Mucosa of stomach (tissue), 1 donor: ENCODE measurements around the gene IRF1.
"Not testable (repeated sequence)": the region's sequence is repeated elsewhere in the genome, so short reads cannot be mapped to it uniquely, and the experiment has no call there.

Experiments
- H3K27me3 ChIP-seq: one replicate; pipeline ENCODE4 v1.7.0; 2013; ENCODE audit warnings: mild to moderate bottlenecking, low read length; ENCODE audit not compliant: control insufficient read depth, insufficient read depth
- H3K36me3 ChIP-seq: one replicate; pipeline ENCODE4 v1.7.0; 2013; ENCODE audit warnings: low read length; ENCODE audit not compliant: control insufficient read depth, insufficient read depth
- H3K4me1 ChIP-seq: one replicate; pipeline ENCODE4 v1.7.0; 2013; ENCODE audit warnings: mild to moderate bottlenecking, low read length; ENCODE audit not compliant: control insufficient read depth, insufficient read depth
- H3K4me3 ChIP-seq: one replicate; pipeline ENCODE4 v1.7.0; 2013; ENCODE audit warnings: low read length
- H3K9ac ChIP-seq: one replicate; pipeline ENCODE4 v1.7.0; 2013; ENCODE audit warnings: mild to moderate bottlenecking, low read length, moderate library complexity
- H3K9me3 ChIP-seq: one replicate; pipeline ENCODE4 v1.7.0; 2013; ENCODE audit warnings: mild to moderate bottlenecking, low read length, moderate library complexity; ENCODE audit not compliant: control insufficient read depth
- donor health status: Pancreatic carcinoma.

The IRF1 gene

DNA sequence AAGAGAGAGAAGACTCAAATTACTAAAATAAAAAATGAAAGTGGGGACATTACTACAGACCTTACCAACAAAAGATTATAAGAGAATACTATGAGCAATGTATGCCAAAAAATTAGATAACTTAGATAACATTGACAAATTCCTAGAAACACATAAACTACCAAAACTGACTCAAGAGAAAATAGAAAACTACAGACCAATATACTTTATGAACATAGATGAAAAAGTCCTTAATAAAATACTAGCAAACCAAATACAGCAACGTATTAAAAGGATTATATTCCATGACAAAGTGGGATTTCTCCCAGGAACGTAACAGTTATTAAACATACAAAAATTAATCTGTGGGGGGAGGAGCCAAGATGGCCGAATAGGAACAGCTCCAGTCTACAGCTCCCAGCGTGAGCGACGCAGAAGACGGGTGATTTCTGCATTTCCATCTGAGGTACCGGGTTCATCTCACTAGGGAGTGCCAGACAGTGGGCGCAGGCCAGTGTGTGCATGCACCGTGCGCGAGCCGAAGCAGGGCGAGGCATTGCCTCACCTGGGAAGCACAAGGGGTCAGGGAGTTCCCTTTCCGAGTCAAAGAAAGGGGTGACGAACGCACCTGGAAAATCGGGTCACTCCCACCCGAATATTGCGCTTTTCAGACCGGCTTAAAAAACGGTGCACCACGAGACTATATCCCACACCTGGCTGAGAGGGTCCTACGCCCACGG lies 23.2 kb upstream of the IRF1 start:
- not testable (repeated sequence) for H3K4me3 ChIP-seq, H3K4me1 ChIP-seq

DNA sequence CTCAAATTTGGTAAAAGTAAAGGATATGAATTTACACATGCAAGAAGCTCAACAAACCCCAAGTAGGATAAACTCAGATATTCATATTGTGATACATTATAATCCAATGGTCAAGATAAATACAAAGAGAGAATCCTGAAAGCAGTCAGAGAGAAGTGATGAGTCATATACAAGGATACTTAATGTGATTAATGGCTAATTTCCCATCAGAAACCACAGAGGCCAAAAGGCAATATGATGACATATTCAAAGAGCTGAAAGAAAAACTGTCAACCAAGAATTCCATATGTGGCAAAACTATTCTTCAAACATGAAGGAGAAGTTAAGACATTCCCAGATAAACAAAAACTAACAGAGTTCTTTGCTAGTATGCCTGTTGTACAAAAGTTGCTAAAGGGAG lies 19.5 kb upstream of the IRF1 start:
- Histone ChIP-seq H3K9me3 (no peaks in the 10 kb centered on the region), H3K27me3 (no peaks in the 10 kb centered on the region), H3K9ac (no peak overlapping the region), H3K4me3 (no peak overlapping the region), H3K4me1 (peaks cover 21% of the 10 kb centered on the region), H3K36me3 (no peaks in the 10 kb centered on the region)

More for the DNA sequence above, 23.2 kb upstream of the IRF1 start:
- not testable (repeated sequence) for H3K36me3 ChIP-seq, H3K27me3 ChIP-seq, H3K9ac ChIP-seq, H3K9me3 ChIP-seq

DNA sequence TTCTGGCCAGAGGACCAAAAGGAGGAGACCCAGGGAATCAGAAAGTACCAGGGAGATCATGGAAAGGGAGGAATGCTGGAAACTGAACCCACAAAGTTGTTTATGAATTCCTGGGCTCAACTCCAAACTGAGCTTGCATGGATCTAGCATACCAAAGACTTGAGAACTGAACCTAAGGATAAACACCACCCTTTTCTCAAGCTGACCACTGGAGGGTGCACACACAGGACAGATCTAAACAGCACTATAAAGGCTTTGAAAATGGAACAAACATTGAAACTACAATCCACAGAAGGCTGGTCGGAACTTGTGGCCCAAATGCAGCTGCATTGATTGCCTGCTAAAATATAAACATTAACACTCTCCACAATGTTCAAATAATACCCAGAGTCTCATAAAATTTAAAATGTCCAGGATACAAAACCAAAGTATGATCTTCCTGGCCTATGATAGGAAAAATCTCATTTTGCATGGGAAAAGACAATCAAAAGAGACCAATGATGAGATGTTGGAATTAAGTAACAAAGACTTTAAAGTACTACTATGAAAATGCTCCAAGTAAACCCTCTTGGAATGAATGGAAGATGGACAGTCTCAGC lies 15.6 kb upstream of the IRF1 start:
- no peak overlapping the region for H3K4me3 ChIP-seq
- H3K9ac ChIP-seq: peak overlapping the region; percentile 25
- H3K27me3 ChIP-seq: no peaks in the 10 kb centered on the region
- H3K36me3 ChIP-seq: no peaks in the 10 kb centered on the region
- H3K9me3 ChIP-seq: no peaks in the 10 kb centered on the region
- peaks cover 57% of the 10 kb centered on the region for H3K4me1 ChIP-seq

DNA sequence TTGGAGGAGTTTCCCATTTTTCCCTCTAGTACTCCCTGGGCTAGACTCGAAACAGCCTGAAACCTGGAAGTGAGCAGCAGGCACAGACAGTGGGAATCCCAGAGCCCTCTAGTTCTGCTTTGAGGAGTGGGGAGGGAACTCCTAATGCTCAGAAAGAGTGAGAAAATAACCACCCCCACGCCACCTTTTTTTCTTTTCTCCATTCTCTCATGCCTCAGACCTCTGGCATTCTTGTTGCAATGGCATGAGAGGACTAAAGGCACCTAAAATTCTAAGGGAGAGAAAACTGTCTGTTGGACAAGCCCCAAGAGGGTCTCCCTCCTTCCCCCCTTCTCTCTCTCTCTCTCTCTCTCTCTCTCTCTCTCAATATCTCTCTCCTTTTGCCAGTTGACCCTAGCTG lies 15.1 kb upstream of the IRF1 start:
- H3K9ac ChIP-seq: peak overlapping the region; percentile 25
- H3K9me3 ChIP-seq: no peaks in the 10 kb centered on the region
- H3K4me1 ChIP-seq: peaks cover 63% of the 10 kb centered on the region
- H3K36me3 ChIP-seq: no peaks in the 10 kb centered on the region
- H3K4me3 ChIP-seq: no peak overlapping the region
- no peaks in the 10 kb centered on the region for H3K27me3 ChIP-seq

DNA sequence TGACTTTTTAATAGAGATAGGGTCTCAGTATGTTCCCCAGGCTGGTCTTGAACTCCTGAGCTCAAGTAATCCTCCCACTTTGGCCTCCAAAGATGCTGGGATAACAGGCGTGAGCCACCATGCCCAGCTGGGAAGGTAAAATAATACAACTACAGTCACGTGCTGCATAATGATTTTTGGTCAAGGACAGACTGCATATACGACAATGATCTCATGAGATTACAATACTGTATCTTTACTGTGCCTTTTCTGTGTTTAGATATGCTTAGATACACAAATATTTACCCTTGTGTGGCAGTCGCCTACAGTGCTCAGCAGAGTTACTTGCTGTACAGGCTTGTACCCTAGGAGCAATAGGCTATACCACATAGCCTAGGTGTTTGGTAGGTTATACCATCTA lies 14.2 kb upstream of the IRF1 start:
- no peak overlapping the region for H3K4me3 ChIP-seq
- H3K9me3 ChIP-seq: no peaks in the 10 kb centered on the region
- H3K36me3 ChIP-seq: no peaks in the 10 kb centered on the region
- no peak overlapping the region for H3K9ac ChIP-seq
- H3K4me1 ChIP-seq: peaks cover 72% of the 10 kb centered on the region
- no peaks in the 10 kb centered on the region for H3K27me3 ChIP-seq

DNA sequence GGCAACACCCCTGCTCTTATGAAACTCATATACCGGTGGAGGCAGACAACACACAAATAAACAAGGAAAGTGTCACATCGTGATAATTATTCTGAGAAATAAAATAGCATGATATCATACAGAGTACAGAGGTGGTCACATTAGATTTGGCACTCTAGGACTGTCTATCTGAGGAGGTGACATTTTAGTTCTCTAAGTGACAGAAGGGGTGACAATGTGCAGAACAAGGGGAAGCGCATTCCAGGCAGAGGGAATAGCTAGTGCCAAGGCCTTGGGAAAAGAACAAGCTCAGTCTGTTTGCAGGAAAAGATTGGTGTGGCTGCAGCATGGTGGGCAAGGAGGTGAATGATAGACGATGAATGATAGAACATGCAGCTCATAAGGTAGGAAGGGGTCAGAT lies 12.7 kb upstream of the IRF1 start:
- H3K4me3 ChIP-seq: no peak overlapping the region
- H3K9me3 ChIP-seq: no peaks in the 10 kb centered on the region
- no peak overlapping the region for H3K9ac ChIP-seq
- H3K36me3 ChIP-seq: no peaks in the 10 kb centered on the region
- no peaks in the 10 kb centered on the region for H3K27me3 ChIP-seq
- H3K4me1 ChIP-seq: peaks cover 82% of the 10 kb centered on the region

DNA sequence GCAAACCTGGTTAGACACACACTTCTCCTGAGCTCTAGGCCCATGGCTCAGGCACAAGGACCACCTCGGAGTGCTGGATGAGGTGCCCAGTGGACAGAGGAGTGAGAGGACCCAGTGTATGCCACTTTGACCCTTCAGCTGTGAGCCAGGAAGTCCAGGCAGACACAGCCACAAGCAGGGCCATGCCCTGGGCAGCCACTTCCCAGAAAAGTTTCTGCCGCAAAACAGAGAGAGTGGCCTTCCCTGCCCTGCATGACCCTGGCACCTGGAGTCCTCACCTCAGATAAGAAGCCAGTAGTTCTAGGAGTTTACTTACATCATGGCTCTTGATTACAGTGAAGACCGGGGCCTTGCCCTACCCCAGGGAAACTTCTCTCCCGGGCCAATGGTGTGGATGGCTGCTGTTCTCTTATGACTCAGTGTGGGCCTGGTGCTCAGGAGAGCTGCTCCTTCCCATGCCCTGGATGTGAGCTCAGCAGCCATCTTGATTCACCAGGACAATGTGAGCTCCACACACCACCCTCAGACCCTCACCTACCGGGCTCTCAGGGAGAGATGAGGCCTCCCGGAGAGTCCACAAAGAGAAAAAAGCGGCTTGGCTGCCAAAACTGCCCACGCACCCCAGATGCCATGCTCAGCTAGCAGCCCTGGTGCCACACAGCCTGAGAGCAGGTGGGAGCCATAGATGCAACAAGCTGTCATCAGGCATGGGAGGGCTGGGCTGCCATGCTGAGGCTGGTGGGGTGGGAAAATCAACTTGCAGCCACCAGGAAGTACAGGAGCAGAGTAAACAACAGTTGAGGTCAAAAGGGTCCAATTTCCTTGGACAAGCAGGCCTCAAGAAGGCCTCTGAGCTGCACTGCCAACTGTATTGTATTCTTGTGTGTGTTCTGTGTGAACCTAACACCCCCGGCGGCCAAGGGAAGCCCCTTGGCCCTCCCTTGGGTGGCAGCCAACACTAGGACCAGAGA lies 11.7 kb upstream of the IRF1 start:
- peak overlapping the region; percentile 56 for H3K9ac ChIP-seq

DNA sequence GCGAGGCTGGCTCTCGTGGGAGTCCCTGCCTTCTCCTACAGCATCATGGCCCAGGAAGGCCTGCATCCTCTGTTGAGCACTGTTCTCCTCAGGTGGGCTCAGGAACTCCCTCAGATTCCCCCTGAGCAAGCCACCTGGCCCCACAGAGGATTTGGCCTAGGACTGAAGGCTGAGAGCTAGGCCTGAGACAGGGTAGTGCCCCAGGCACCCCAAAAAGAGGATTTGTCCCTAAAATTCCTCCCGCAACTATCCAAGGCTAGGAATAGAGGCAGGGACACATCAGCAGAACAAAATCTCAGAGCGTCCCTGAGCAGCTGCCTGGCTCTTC lies 11.0 kb upstream of the IRF1 start:
- H3K9me3 ChIP-seq: no peaks in the 10 kb centered on the region
- H3K27me3 ChIP-seq: no peaks in the 10 kb centered on the region
- H3K36me3 ChIP-seq: no peaks in the 10 kb centered on the region
- H3K4me1 ChIP-seq: peaks cover 94% of the 10 kb centered on the region
- H3K9ac ChIP-seq: peak overlapping the region; percentile 56
- no peak overlapping the region for H3K4me3 ChIP-seq

More for the DNA sequence above, 11.7 kb upstream of the IRF1 start:
- H3K4me3 ChIP-seq: no peak overlapping the region
- H3K4me1 ChIP-seq: peaks cover 92% of the 10 kb centered on the region
- no peaks in the 10 kb centered on the region for H3K27me3 ChIP-seq
- no peaks in the 10 kb centered on the region for H3K9me3 ChIP-seq
- H3K36me3 ChIP-seq: no peaks in the 10 kb centered on the region

DNA sequence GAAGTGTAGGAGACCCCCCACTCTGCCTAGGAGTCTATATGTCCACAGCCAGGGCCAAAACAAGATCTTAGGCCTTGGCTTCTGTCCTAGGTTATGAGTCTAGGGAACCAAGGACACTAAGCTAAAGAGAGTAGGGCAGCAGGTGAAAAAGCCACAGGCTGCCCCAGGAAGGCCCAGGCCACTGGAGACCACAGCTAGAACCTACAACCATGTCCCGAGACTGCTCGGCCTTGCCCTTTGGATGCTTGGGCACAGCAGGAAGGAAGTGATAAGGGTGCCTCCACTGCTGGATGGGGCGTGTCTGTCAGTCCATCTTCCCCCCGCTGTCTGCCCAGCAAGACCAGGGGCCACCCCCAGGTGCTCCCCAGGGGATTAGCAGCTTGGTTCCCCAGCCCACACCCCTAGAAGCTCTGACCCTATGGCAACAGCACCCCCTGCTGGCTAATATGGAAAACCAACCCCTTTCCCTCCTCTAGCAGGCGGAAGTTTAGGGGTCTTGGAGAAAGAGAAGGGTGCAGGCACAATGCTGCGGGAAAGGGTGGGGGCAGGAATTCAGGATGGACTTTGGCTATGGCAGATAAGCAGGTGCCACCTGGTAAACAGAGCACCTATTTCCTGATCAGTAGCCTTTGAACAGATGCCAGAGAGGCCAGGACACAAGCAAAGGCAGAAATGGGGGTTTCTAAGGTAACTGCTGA lies 10.5 kb upstream of the IRF1 start:
- Histone ChIP-seq H3K36me3 (no peaks in the 10 kb centered on the region), H3K9ac (peak overlapping the region; percentile 56), H3K4me3 (no peak overlapping the region), H3K9me3 (no peaks in the 10 kb centered on the region), H3K27me3 (no peaks in the 10 kb centered on the region), H3K4me1 (peaks cover 88% of the 10 kb centered on the region)

DNA sequence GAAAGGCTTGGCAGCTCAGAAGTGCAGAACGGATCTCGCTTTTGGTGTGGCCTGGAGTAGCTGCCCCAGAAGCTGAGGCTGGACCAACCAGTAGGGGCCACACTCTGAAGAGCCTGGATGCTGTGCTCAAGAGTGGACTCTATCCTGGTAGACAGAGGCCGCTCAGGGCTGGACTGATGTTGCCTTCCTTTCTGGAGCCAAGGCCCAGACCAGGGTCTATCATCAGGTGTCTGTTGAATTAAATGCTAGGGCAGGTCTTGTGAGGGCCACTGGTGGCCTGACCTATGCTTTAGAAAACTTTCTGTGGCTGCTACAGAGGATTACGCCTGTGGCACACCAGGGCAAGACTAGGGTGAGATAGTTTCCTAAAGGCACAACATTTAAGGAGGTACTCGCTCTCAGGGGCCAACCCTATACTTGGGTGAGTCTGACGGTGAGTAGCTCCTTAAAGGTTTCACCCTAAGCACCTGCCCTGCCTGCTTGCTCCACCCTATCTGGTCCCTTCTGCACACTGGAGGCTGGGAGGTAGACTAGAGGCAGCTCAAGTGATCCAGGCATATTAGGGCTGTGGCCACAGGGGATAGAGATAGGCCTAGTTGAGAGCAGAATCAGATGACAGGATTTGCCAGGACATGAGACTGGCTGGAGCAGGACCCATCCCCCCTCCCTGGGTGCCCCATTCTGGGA lies 9.8 kb upstream of the IRF1 start:
- Histone ChIP-seq H3K9ac (peak overlapping the region; percentile 56), H3K27me3 (no peaks in the 10 kb centered on the region), H3K9me3 (no peaks in the 10 kb centered on the region), H3K36me3 (no peaks in the 10 kb centered on the region), H3K4me1 (peaks cover 86% of the 10 kb centered on the region), H3K4me3 (no peak overlapping the region)

DNA sequence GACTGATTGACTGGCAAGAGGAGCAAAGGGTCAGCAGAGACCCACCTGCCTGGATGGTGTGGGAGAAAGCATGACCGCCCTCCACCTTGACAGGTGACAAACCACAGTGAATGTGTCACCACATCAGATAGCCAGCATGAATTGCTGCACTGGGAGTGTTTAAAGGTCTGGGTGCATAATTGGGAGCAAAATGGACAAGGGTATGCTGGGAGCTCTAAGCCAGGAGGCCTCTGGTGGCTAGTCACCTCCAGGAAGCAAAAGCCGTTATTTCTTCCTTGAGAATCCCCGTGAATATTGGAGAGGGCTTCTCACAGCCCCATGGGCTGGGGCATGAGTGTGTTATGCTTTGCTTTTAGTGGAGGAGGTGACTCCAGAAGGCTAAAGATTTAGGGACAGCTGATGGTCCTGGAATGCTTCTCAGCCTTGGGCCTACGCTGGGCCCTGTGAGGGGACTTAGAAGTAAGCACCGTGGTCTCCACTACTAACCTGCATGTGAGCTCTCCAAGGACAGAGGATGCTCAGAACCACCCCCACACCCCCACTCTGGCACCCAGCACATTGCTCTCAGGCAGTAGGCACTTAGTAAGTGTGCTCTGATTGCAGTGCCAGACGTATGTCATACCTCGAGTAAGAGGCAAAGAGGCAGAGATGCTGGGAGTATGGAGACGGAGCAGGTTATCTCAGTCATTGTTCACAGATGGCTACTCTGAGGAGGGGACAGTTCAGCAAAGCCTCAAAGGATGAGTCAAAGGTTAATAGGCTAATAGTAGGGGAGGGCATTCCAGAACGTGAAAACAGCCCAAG lies 9.1 kb upstream of the IRF1 start:
- no peaks in the 10 kb centered on the region for H3K9me3 ChIP-seq
- no peaks in the 10 kb centered on the region for H3K36me3 ChIP-seq
- no peaks in the 10 kb centered on the region for H3K27me3 ChIP-seq
- H3K4me1 ChIP-seq: peaks cover 86% of the 10 kb centered on the region
- no peak overlapping the region for H3K4me3 ChIP-seq
- peak overlapping the region; percentile 56 for H3K9ac ChIP-seq
